Activated T-cell treated with anti-CD3 and anti-CD28 coated beads, Interleukin-2, amount 50 U/mL, for 1 hour (primary cell): ENCODE results near the gene RNF220.
"Not testable (repeated sequence)": the region's sequence is repeated elsewhere in the genome, so short reads cannot be mapped to it uniquely, and the experiment has no call there.

ENCODE experiments used
- DNase-seq: peaks from one replicate; pipeline ENCODE4 v3.0.0-alpha.2; 2020

Gene RNF220

GRCh38 chr1:44553771-44554170, 148.7 kb downstream of the RNF220 start:
- no peak for DNase-seq

GRCh38 chr1:44554706-44555105, 149.7 kb downstream of the RNF220 start:
- DNase-seq = no peak

GRCh38 chr1:44557778-44558177, 152.7 kb downstream of the RNF220 start:
- no peak for DNase-seq

- DNase-seq = no peak
Measured at GRCh38 chr1:44558883-44559282, 153.8 kb downstream of the RNF220 start.

GRCh38 chr1:44559330-44559729, 154.3 kb downstream of the RNF220 start:
- DNase-seq = no peak

- DNase-seq = no peak
Measured at GRCh38 chr1:44559913-44560312, 154.9 kb downstream of the RNF220 start.

GRCh38 chr1:44560696-44561095, 155.6 kb downstream of the RNF220 start:
- not testable (repeated sequence) for DNase-seq

- no peak for DNase-seq
Measured at GRCh38 chr1:44565259-44565750, 160.2 kb downstream of the RNF220 start.

- no peak for DNase-seq
Measured at GRCh38 chr1:44565833-44566232, 160.8 kb downstream of the RNF220 start.

- DNase-seq = no peak
Measured at GRCh38 chr1:44566281-44567046, 161.4 kb downstream of the RNF220 start.

GRCh38 chr1:44568128-44568900, 163.3 kb downstream of the RNF220 start:
- DNase-seq = no peak

GRCh38 chr1:44569491-44569890, 164.4 kb downstream of the RNF220 start:
- no peak for DNase-seq

GRCh38 chr1:44571712-44572571, 166.9 kb downstream of the RNF220 start:
- DNase-seq = no peak

GRCh38 chr1:44572572-44572879, 167.5 kb downstream of the RNF220 start:
- no peak for DNase-seq

GRCh38 chr1:44575396-44575795, 170.3 kb downstream of the RNF220 start:
- DNase-seq = no peak

GRCh38 chr1:44576456-44577150, 171.5 kb downstream of the RNF220 start:
- DNase-seq = no peak

GRCh38 chr1:44581205-44581604, 176.2 kb downstream of the RNF220 start:
- DNase-seq = no peak

GRCh38 chr1:44584167-44584566, 179.1 kb downstream of the RNF220 start:
- DNase-seq = no peak

- DNase-seq = no peak
Measured at GRCh38 chr1:44585315-44585920, 180.4 kb downstream of the RNF220 start.

GRCh38 chr1:44587796-44588460, 182.9 kb downstream of the RNF220 start:
- DNase-seq = no peak

GRCh38 chr1:44588551-44589210, 183.6 kb downstream of the RNF220 start:
- no peak for DNase-seq
